HG03039 (cell line): ENCODE results near the gene MTFMT.
"Not testable (repeated sequence)": the region's sequence is repeated elsewhere in the genome, so short reads cannot be mapped to it uniquely, and the experiment has no call there.

ENCODE experiments used
- ATAC-seq: cut with Tn5 transposase; IDR thresholded peaks from one replicate; pipeline ENCODE4 v1.9.1; 2021; ENCODE audit warnings: mild to moderate bottlenecking, moderate library complexity; ENCODE audit not compliant: unreplicated experiment

MTFMT gene

GRCh38 chr15:65040461-65040860 is 11.0 kb upstream of the MTFMT start:
- ATAC-seq, result no peak

- ATAC-seq, result no peak
These were observed 9.4 kb upstream of the MTFMT start for GRCh38 chr15:65038836-65039235.

- no peak for ATAC-seq
These were observed 9.0 kb upstream of the MTFMT start for GRCh38 chr15:65038428-65038827.

- ATAC-seq, result no peak
These were observed 7.9 kb upstream of the MTFMT start for GRCh38 chr15:65037309-65037708.

GRCh38 chr15:65034719-65035118 is 5.3 kb upstream of the MTFMT start:
- no peak for ATAC-seq

- ATAC-seq, result no peak
These were observed 4.3 kb upstream of the MTFMT start for GRCh38 chr15:65033659-65034269.

GRCh38 chr15:65032801-65033537 is 3.5 kb upstream of the MTFMT start:
- no peak for ATAC-seq

- no peak for ATAC-seq
These were observed 333 bp upstream of the MTFMT start for GRCh38 chr15:65029736-65030208.

GRCh38 chr15:65028338-65028737 is 1.1 kb downstream of the MTFMT start:
- ATAC-seq, result no peak

- no peak for ATAC-seq
These were observed 1.8 kb downstream of the MTFMT start for GRCh38 chr15:65027593-65027992.

GRCh38 chr15:65026756-65027155 is 2.7 kb downstream of the MTFMT start:
- ATAC-seq, result no peak

- ATAC-seq, result no peak
These were observed 8.0 kb downstream of the MTFMT start for GRCh38 chr15:65021488-65021887.

GRCh38 chr15:65020419-65020818 is 9.0 kb downstream of the MTFMT start:
- ATAC-seq, result no peak

- ATAC-seq, result not testable (repeated sequence)
These were observed 18.2 kb downstream of the MTFMT start for GRCh38 chr15:65011198-65011597.

GRCh38 chr15:65008983-65009382 is 20.5 kb downstream of the MTFMT start:
- no peak for ATAC-seq

- ATAC-seq, result no peak
These were observed 22.6 kb downstream of the MTFMT start for GRCh38 chr15:65006876-65007275.

- no peak for ATAC-seq
These were observed 24.4 kb downstream of the MTFMT start for GRCh38 chr15:65004993-65005392.

- ATAC-seq, result no peak
These were observed 31.6 kb downstream of the MTFMT start for GRCh38 chr15:64997745-64998375.

GRCh38 chr15:64997066-64997465 is 32.4 kb downstream of the MTFMT start:
- ATAC-seq, result no peak

GRCh38 chr15:64993290-64993689 is 36.1 kb downstream of the MTFMT start:
- no peak for ATAC-seq

GRCh38 chr15:64991536-64992135 is 37.8 kb downstream of the MTFMT start:
- ATAC-seq, result no peak

- ATAC-seq, result no peak
These were observed 39.3 kb downstream of the MTFMT start for GRCh38 chr15:64990168-64990470.
